GM08714 (cell line): ENCODE results near the gene DENR.
"Not testable (repeated sequence)": the region's sequence is repeated elsewhere in the genome, so short reads cannot be mapped to it uniquely, and the experiment has no call there.

ENCODE experiments used
- H3K4me3 ChIP-seq: fragments of 200-500 bp; sonication (Bioruptor generic); 2 replicates; pipeline ENCODE4 v1.5.1; 2014; ENCODE audit warnings: mild to moderate bottlenecking, low read length, inconsistent platforms
- ZNF274 ChIP-seq: IDR thresholded peaks from 2 replicates; pipeline ENCODE4 v1.6.1; 2012; ENCODE audit warnings: mild to moderate bottlenecking, low read depth, low read length

DENR gene

GRCh38 chr12:122785503-122785902 lies 32.9 kb downstream of the DENR start:
- no peak overlapping the region for H3K4me3 ChIP-seq
- no peak for TF ChIP-seq ZNF274

GRCh38 chr12:122788387-122788786 lies 35.8 kb downstream of the DENR start:
- H3K4me3 ChIP-seq, result no peak overlapping the region
- no peak for TF ChIP-seq ZNF274

- H3K4me3 ChIP-seq, result no peak overlapping the region
- TF ChIP-seq ZNF274, result no peak
Observed at GRCh38 chr12:122789637-122790036, 37.0 kb downstream of the DENR start.

GRCh38 chr12:122790393-122791075 lies 37.9 kb downstream of the DENR start:
- no peak for TF ChIP-seq ZNF274
- no peak overlapping the region for H3K4me3 ChIP-seq

GRCh38 chr12:122793685-122794106 lies 41.1 kb downstream of the DENR start:
- TF ChIP-seq ZNF274, result no peak
- H3K4me3 ChIP-seq, result no peak overlapping the region

- no peak for TF ChIP-seq ZNF274
- H3K4me3 ChIP-seq, result no peak overlapping the region
Observed at GRCh38 chr12:122795807-122796206, 43.2 kb downstream of the DENR start.

GRCh38 chr12:122799641-122800243 lies 47.1 kb downstream of the DENR start:
- no peak overlapping the region for H3K4me3 ChIP-seq
- TF ChIP-seq ZNF274, result no peak

GRCh38 chr12:122803937-122804336 lies 51.3 kb downstream of the DENR start:
- TF ChIP-seq ZNF274, result no peak
- no peak overlapping the region for H3K4me3 ChIP-seq

GRCh38 chr12:122804957-122805356 lies 52.3 kb downstream of the DENR start:
- H3K4me3 ChIP-seq, result not testable (repeated sequence)

GRCh38 chr12:122807651-122808050 lies 55.0 kb downstream of the DENR start:
- no peak for TF ChIP-seq ZNF274
- H3K4me3 ChIP-seq, result no peak overlapping the region

- no peak for TF ChIP-seq ZNF274
- no peak overlapping the region for H3K4me3 ChIP-seq
Observed at GRCh38 chr12:122811777-122812176, 59.2 kb downstream of the DENR start.

- TF ChIP-seq ZNF274, result no peak
- no peak overlapping the region; the same call in 1 of the 2 replicates for H3K4me3 ChIP-seq
Observed at GRCh38 chr12:122813310-122813713, 60.7 kb downstream of the DENR start.

GRCh38 chr12:122819209-122819785 lies 66.7 kb downstream of the DENR start:
- TF ChIP-seq ZNF274, result no peak
- no peak overlapping the region for H3K4me3 ChIP-seq

- TF ChIP-seq ZNF274, result no peak
Observed at GRCh38 chr12:122820138-122820537, 67.5 kb downstream of the DENR start.

More at GRCh38 chr12:122820138-122820537, 67.5 kb downstream of the DENR start:
- H3K4me3 ChIP-seq, result no peak overlapping the region
